HG03039 (cell line): Measurements from ENCODE around the gene HEATR3.
A peak's percentile ranks its signal among the peaks of the same experiment; 100 is the strongest.

Experiments
- ATAC-seq: cut with Tn5 transposase; IDR thresholded peaks from one replicate; pipeline ENCODE4 v1.9.1; 2021; ENCODE audit warnings: mild to moderate bottlenecking, moderate library complexity; ENCODE audit not compliant: unreplicated experiment

Gene HEATR3, protein sequence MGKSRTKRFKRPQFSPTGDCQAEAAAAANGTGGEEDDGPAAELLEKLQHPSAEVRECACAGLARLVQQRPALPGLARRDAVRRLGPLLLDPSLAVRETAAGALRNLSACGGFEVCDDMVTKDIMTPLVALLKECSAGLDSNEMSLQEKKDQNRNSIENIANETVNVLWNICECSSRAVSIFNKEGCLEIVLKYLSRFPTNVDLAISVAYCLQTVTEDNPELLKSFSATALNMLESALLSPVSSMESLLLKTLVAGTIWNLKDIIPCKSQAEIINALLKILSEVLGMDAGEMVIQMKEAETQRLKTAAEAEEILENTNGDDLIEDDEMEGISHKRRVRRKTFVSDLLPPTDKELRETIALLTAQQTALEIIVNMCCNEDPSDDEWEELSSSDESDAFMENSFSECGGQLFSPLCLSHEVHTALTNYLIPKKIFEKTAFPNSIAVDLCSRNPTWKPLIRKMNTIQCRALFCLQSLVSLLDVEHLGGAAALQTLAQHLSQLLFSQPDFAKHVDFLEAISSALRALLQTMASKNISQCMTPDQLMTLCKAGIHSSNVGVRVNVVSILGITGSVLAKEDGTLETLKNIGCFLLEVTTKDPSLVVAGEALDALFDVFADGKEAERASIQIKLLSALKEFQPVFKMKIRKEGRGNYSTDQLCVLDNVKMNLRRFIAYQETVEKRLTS

DNA sequence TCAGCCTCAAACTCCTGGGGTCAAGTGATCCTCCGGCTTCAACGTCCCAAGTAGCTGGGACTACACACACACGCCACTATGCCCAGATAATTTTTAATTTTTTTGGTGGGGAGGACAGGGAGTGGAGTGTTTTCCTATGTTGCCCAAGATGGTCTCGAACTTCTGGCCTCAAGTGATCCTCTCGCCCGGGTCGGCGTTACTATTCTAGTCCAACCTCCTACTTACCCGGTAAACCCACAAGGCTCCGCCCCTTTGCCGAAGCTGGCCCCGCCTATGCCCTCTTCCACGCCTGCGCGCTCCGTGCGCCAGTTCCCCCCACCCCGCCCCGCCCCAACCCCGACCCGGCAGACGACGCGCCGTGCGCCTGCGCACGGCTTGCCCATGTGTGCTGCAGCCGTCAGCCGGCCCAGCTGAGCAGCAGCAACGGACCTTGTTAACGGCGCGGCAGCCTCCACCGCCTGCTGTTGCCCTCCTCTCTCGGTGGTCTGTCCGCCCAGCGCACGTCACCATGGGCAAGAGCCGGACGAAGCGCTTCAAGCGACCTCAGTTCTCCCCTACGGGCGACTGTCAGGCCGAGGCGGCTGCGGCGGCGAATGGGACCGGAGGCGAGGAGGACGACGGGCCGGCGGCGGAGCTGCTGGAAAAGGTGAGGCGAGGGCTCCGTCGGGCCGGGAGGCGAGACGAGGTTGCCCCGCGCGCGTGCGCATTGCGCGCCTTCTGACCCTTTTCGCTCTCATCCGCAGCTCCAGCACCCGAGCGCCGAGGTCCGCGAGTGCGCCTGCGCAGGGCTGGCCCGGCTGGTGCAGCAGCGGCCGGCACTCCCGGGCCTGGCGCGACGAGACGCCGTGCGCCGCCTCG lies at the start of gene HEATR3:
Gene HEATR3, plus strand, starts transcription at position 347 of the 858 bp plus-strand sequence. Its CDS starts 162 bp downstream, at position 509.
- peak; percentile 80 for ATAC-seq

DNA sequence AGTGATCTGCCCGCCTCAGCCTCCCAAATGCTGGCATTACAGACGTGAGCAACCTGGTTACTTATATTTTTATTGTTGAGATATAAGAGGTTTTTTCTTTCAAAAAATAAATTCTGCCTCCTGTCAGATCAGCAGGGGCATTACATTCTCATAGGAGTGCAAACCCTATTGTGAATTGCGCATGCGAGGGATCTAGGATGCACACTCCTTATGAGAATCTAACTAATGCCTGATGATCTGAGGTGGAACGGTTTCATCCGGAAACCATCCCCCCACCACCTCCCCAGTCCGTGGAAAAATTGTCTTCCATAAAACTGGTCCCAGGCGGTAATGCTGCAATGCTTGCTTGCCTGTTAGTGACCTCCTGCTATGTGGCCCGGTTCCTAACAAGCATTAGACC lies 48.2 kb upstream of the HEATR3 start:
- ATAC-seq = no peak

DNA sequence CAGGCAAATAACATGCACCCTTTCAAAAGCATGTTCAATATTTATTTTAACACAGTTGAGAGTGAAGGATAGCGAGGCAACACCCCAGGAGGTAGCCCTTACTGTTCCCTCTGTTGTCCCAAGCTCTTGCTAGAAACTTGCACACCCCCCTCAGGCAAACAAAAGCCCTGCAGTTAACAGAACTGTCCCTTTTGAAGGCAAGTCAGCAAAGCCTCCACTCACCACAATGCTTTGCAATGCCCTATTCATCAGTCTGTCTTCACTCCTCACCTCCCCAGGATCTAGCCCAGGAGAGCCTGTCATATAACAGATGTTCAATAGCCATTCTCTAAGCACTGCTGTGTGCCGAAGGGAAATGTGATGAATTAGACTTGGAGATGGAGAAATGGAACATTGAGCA lies 44.2 kb upstream of the HEATR3 start:
- no peak for ATAC-seq

DNA sequence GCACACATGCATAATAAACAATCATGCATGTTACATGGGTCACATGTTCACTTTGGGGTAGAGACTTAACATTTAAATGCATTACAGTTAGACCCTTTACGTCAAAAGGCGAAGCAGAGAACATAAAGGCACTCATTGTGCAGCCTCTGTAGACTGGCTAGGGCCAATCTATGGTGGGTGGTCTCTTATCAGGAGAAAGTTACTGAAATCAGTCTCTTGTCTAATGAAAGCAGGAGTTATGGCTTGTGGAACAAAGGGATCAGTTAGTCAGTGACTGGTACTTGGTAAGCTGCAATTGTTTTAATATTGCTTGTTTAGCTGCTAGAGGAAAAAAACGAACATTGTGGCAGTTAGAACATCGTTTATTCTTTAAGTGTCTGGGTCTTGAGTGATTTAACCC lies 42.1 kb upstream of the HEATR3 start:
- no peak for ATAC-seq

DNA sequence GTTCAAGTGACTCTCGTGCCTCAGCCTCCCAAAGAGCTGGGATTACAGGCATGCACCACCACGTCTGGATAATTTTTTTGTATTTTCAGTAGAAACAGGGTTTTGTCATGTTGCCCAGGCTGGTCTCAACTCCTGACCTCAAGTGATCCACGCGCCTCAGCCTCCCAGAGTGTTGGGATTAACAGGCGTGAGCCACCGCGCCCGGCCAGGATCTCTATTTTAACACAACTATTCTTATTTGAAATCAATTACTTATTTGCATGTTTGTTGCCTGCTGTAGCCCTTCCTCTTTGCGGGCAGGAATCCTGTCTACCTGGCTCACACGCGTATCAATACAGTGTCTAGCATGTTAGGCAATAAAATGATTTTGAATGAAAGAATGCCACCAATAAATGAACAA lies 41.6 kb upstream of the HEATR3 start:
- ATAC-seq = no peak

DNA sequence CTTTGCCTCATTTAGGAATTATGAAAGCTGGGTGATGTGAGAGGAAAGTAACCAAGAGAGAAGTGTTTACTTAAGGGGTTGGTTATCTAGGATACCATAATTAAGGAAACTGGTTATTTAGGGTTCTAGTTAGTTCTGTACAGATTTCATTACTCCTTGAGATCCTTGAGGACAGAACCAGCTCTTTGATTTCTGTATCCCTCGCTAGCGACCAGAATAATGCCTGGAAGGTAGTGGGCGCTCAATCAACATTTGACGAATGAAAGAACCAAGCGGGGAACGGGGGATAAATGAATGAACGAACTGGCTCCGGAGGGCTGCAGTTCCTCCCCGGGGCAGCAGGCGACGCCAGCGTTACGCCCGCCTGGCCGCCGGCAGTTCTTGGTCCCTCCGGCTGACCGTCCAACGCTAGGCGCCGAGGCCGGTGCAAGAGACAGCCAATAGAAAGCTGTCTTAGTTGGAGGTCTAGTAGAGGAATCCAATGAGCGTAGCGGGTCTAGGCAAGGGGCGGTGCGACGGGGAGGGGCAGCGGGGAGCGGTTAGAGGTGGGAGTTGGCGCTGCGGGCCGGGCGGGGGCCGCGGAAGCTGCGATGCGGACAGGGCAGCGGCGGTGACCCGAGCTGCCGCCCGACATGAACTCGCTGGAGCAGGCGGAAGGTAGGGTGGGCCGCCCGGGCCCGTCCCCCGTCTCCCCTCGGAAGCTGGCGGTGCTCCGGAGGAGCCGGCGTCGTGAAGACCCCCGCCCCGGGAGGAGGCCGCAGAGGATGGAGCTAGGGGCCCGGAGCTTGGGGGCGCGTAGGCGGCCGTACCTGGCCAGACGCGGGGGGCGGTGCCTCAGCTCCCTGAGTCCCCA lies 40.9 kb upstream of the HEATR3 start, which contains the start of gene CNEP1R1:
Gene CNEP1R1, plus strand, starts transcription at position 542 of the 853 bp plus-strand sequence. Its CDS starts 91 bp downstream, at position 633.
- ATAC-seq = peak; percentile 98

DNA sequence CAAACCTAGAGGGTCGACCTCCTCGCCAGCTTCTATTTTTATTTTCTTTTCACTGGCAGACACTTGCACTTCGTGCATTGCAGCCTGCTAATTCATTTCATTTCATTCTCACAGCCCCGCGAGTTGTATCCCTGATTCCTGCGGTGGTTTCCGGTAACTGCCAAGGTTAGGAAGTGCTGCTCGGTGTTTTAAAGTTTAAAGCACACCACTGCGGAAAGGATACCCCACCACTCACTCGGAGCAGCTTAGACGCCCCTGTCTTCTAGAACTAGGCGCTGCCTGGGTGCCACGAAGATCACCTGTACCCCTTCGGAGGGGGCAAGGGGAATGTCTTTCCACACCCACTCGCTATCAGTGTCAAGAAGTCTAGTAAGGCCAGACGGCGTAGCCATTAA lies 40.2 kb upstream of the HEATR3 start:
- no peak for ATAC-seq

DNA sequence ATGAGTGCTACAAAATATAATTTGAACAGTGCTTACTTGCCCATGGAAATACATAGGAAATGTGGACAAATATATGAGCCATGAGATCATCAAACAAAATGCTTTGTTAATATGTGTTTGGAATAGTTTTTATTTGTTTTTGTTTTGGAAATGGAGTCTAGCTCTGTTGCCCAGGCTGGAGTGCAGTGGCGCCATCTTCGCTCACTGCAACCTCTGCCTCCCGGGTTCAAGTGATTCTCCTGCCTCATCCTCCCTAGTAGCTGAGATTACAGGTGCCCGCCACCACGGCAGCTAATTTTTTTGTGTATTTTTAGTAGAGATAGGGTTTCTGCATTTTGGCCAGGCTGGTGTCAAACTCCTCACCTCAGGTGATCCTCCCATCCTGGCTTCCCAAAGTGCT lies 37.9 kb upstream of the HEATR3 start:
- no peak for ATAC-seq

DNA sequence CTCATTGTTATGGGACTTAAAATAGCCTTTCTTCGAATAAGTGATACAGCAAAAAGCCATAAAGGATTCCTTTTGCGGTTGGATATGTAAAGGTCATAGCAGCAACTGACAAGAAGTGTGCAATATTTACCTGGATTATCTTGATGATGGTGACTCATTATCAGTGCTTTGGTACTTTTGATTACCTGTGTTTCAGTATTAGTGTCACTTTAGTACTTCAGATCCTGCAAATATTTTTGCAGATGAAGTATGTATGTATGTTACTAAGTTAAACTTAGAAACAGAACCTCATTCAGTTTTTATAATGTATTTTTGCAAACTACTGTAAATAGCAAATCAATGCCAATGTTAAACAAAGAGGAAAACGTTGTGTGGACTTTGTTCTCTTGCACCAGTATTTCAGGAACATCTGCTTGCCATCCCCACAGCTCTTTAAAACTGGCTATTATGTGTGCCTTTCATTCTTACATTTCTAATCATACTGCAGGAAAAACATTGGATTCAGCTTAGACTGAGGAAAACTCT lies 30.2 kb upstream of the HEATR3 start:
- ATAC-seq = no peak

DNA sequence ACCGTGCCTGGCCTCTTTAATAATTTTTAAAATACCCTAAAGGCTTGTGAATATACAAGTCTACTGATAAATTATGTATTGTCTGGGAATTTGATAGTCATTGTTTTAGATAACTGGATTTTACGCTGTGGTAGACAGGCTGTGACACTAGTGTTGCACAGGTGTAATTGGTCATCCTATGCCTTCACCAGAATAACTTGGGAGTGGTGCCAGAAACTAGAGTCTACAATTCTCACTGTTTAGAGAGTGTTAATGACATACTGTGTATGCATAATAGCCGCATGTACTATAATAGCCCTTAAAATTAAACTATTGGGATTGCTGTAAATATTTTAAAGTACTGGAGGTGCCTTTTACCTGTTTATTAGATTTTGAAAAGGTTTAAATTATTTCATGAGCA lies 29.3 kb upstream of the HEATR3 start:
- no peak for ATAC-seq

DNA sequence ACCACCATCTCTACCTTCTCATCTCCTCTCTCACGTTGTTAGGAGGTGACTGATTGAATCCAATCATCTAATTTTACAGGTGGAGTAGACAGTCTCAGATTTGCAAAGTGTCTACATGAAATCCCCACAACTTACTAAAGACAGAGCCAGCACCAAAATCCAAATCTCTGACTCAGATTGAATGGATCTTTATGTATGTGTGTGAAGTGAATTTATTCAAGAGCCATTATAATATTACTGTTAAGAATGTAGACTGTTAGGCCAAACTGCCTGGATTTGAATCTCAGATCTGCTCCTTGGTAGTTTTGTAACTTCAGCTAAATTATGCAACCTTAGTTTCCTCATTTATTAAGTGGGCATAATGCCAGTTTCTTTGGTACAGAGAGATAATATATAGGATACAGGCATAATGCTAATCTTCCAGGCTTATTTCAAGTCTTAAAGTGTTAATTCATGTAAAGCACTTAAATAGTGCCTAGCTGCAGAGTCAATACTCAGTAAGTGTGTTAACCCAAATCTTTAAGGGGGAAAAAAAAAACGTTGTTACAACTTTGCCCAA lies 28.0 kb upstream of the HEATR3 start:
- ATAC-seq = no peak

DNA sequence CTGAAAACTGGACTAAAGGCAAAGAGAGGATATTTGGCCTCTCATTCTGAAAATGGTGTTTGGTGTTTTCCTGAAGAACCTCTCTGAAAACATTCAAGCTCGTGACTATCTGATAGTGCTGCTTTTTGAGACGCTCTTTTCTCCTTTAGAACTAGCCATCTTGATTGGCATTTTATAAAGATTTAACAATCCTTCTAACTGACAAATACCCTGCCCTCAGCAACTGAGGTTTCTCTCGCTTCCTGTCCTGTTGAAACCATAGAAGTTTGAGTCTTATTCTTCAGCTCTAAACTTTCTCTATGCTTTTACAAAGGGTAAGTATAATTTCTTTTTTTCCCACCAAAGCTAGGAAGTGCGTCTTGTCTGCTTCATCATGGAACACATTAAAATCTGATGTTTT lies 27.5 kb upstream of the HEATR3 start:
- ATAC-seq = no peak

DNA sequence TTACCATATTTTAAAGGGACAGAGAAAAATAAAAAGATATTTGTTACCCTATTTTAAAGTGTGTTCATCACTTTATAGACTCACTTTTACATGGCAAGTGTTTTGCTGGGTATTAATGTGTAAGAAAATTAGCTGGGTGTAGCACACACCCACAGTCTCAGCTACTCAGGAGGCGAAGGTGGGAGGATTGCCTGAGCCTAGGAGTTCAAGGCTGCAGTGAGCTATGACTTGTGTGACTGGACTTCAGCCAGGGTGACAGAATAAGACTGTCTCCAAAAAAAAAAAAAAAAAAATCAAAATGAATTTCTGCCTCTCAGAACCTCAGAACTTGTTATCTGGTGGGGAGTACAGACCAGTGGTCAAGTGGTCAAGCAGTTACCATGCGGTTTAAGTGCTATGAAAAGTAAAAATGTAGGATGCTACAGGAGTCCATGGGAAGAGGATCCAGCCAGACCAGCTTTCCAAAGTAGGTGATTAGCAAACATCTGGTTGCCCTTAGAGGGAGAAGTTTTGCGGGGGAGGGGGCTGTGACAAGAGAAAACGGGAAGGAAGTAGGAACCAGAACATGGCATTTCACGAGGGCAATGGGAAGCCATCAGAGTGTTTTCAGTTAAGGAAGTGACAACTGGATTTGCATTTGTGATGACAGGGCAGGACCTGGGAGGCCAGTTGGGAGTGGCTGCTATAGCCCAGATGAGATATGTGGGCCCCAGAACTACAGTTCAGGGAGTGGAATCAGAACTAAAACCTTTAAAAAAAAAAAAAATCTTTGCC lies 26.8 kb upstream of the HEATR3 start:
- no peak for ATAC-seq

DNA sequence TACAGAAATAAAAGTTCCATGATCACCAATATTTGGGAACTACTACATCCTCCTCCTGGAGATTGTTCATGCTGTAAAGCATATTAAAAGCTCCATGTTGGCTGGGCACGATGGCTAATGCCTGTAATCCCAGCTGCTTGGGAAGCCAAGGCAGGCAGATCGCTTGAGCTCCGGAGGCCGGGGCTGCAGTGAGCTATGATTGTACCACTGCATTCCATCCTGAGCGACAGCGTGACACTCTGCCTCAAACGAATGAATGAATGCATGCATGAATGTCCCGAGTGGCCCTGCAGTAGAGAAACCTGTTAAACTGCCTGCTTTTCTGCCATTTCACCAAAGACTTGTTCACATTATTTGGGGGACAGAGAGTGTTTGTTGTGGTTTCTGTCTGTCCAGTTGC lies 25.8 kb upstream of the HEATR3 start:
- ATAC-seq = no peak

DNA sequence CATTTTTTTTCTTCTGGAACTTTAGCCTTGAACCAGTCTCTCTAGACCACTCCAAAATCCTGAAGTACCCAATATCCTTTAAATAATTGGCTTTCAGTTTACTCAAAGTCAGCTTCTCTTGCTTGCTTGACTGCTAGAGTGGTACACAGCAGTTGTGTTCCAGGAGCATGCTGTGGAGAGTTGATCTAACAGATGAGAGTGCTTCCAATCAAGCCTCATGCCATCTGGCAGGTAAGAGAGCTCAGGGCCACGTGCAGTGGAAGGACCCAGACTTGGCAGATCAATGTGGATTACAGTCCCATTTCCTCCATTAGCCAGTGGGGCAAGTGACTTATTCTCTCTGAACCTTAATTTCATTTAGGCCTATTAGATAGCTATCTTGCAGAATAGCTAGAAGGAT lies 25.1 kb upstream of the HEATR3 start:
- no peak for ATAC-seq

DNA sequence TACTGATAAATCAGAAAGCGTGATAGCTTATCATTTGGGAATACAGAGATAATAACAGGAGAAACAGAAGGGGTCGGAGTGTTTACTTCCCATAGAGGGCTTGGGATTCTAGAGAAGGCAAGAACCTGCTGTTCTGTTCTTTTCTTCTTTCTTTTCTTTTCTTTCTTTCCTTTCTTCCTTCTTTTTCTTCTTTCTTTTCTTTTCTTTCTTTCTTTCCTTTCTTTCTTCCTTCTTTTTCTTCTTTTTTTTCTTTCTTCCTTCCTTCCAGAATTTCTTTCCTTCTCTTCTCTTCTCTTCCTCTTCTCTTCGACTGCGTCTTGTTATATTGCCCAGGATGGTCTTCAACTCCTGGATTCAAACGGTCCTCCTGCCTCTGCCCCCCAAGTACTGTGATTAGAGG lies 22.4 kb upstream of the HEATR3 start:
- ATAC-seq = no peak

DNA sequence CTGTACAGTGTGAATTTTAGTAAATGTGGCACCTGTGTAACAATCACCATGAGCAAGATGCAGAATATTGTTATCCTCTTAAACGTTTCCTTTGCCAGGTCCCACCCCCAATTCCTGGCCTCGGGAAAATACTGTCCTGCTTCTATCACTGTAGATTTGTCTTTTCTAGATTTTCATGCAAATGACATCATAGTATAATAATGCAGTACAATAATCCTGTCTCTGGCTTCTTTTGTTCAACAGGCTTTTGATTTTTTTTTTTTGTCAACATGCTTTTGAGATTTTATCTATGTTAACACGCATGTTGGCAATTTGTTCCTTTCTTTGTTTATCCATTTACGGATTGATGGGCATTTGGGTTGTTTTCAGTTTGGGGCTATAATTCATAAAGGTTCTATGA lies 20.4 kb upstream of the HEATR3 start:
- no peak for ATAC-seq

DNA sequence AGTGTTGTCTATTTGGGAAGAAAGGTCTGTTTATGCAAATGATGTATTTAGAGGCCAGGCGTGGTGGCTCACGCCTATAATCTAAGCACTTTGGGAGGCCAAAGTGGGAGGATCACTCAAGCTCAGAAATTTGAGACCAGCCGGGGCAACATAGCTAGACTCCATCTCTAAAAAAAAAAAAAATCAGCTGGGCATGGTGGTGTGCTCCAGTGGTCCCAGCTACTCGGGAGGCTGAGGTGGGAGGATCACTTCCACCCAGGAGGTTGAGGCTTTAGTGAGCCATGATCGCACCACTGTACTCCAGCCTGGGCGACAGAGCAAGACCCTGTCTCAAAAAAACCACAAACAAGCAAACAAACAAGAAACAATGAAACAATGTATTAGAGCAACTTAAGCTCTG lies 18.9 kb upstream of the HEATR3 start:
- ATAC-seq = no peak

DNA sequence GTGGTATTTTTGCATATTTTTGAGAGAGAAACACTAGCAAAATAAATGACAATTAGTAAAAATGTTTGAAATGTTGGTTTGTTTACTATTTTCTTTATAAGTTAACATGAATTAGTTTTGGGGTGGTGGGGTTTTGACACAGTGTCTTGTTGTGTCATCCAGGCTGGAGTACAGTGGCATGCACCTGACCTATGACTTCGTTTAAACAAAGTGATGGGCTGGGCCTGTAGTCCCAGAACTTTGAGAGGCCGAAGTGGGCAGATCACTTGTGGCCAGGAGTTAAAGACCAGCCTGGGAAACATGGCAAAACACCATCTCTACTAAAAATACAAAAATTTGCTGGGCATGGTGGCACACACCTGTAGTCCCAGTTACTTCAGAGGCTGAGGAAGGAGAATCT lies 17.9 kb upstream of the HEATR3 start:
- ATAC-seq = no peak
